Measurements from ENCODE around the gene ACSM4. TPM values are rescaled to one million over a fixed set of nuclear protein-coding genes. Genes with fewer than 3 reads are reported as not detected.

The ACSM4 gene
- polyA plus RNA-seq, 1 donor (not counting 4 experiments of a cell fraction or from before 2014, with no cell fraction given), result not detected

- H4K20me1 ChIP-seq (ENCODE audit: control insufficient read depth, extremely low read depth, insufficient read depth, low read length), result no peaks in the 10 kb centered on the region
- H3K9me3 ChIP-seq (ENCODE audit: control insufficient read depth, low read depth, low read length), result no peaks in the 10 kb centered on the region
- H3K79me2 ChIP-seq (ENCODE audit: control insufficient read depth, insufficient read depth, low read length), result no peaks in the 10 kb centered on the region
- no peaks in the 10 kb centered on the region for H3K36me3 ChIP-seq (ENCODE audit: control insufficient read depth in 2 of 2, extremely low read depth in 1 of 2, insufficient read depth in 2 of 2, low read length in 2 of 2)
- no peaks in the 10 kb centered on the region for H3K9me1 ChIP-seq (ENCODE audit: control insufficient read depth, extremely low read depth, insufficient read depth, low read length)
- no peaks in the 10 kb centered on the region for H3K4me1 ChIP-seq (ENCODE audit: control insufficient read depth, extremely low read depth, insufficient read depth, low read length)
- no peak overlapping the region for H3K4me2 ChIP-seq (ENCODE audit: control insufficient read depth, extremely low read depth, insufficient read depth, low read depth, low read length)
- DNase-seq (ENCODE audit: low read depth, low spot score) (no peak), FAIRE-seq (no peak)
- H3K4me3 ChIP-seq (ENCODE audit: control insufficient read depth in 2 of 3, extremely low read depth in 1 of 3, insufficient read depth in 2 of 3, low read depth in 1 of 3, low read length in 3 of 3), result no peak overlapping the region
- H3K9ac ChIP-seq (ENCODE audit: control insufficient read depth, extremely low read depth, insufficient read depth, low read length), result no peak overlapping the region
- TF ChIP-seq CTCF (optimal IDR thresholded peaks at IDR 0.05 in 1 of 3, IDR thresholded peaks at IDR 0.05 in 1 of 3, conservative IDR thresholded peaks at IDR 0.05 in 1 of 3; ENCODE audit: extremely low read depth in 1 of 3, insufficient read depth in 2 of 3, low read length in 3 of 3), result no peak
- TF ChIP-seq EZH2 (IDR thresholded peaks at IDR 0.05; ENCODE audit: low read length), result no peak
- H3K27ac ChIP-seq (ENCODE audit: control insufficient read depth, insufficient read depth, low read length), result no peak overlapping the region
- dilution Hi-C loops (cut with MboI; ENCODE audit: extremely low pct_ligation_motif_present, low sequenced_read_pairs), result no loop called here
- no peak overlapping the region for H2AFZ ChIP-seq (ENCODE audit: control insufficient read depth, low read length)
- H3K27me3 ChIP-seq (ENCODE audit: control insufficient read depth, extremely low read depth, insufficient read depth, low read length), result no peaks in the 10 kb centered on the region
These were observed 17.8 kb downstream of the ACSM4 start for GRCh38 chr12:7321624-7322023.

GRCh38 chr12:7322599-7322998 lies 18.7 kb downstream of the ACSM4 start:
- FAIRE-seq (no peak), DNase-seq (ENCODE audit: low read depth, low spot score) (no peak)
- no peak overlapping the region for H3K27ac ChIP-seq (ENCODE audit: control insufficient read depth, insufficient read depth, low read length)
- dilution Hi-C loops (cut with MboI; ENCODE audit: extremely low pct_ligation_motif_present, low sequenced_read_pairs), result no loop called here
- H3K4me2 ChIP-seq (ENCODE audit: control insufficient read depth, extremely low read depth, insufficient read depth, low read depth, low read length), result no peak overlapping the region
- no peaks in the 10 kb centered on the region for H3K9me3 ChIP-seq (ENCODE audit: control insufficient read depth, low read depth, low read length)
- TF ChIP-seq EZH2 (IDR thresholded peaks at IDR 0.05; ENCODE audit: low read length) (no peak), CTCF (optimal IDR thresholded peaks at IDR 0.05 in 1 of 3, IDR thresholded peaks at IDR 0.05 in 1 of 3, conservative IDR thresholded peaks at IDR 0.05 in 1 of 3; ENCODE audit: extremely low read depth in 1 of 3, insufficient read depth in 2 of 3, low read length in 3 of 3) (no peak)
- no peaks in the 10 kb centered on the region for H3K36me3 ChIP-seq (ENCODE audit: control insufficient read depth in 2 of 2, extremely low read depth in 1 of 2, insufficient read depth in 2 of 2, low read length in 2 of 2)
- no peaks in the 10 kb centered on the region for H3K4me1 ChIP-seq (ENCODE audit: control insufficient read depth, extremely low read depth, insufficient read depth, low read length)
- no peaks in the 10 kb centered on the region for H4K20me1 ChIP-seq (ENCODE audit: control insufficient read depth, extremely low read depth, insufficient read depth, low read length)
- no peak overlapping the region for H3K4me3 ChIP-seq (ENCODE audit: control insufficient read depth in 2 of 3, extremely low read depth in 1 of 3, insufficient read depth in 2 of 3, low read depth in 1 of 3, low read length in 3 of 3)
- no peaks in the 10 kb centered on the region for H3K9me1 ChIP-seq (ENCODE audit: control insufficient read depth, extremely low read depth, insufficient read depth, low read length)
- H3K9ac ChIP-seq (ENCODE audit: control insufficient read depth, extremely low read depth, insufficient read depth, low read length), result no peak overlapping the region
- H3K27me3 ChIP-seq (ENCODE audit: control insufficient read depth, extremely low read depth, insufficient read depth, low read length), result no peaks in the 10 kb centered on the region
- H2AFZ ChIP-seq (ENCODE audit: control insufficient read depth, low read length), result no peak overlapping the region
- H3K79me2 ChIP-seq (ENCODE audit: control insufficient read depth, insufficient read depth, low read length), result no peaks in the 10 kb centered on the region

Data from keratinocyte (primary cell).